Astrocyte of the cerebellum (primary cell): Measurements from ENCODE around the gene MYADML2.
"Not testable (repeated sequence)": the region's sequence is repeated elsewhere in the genome, so short reads cannot be mapped to it uniquely, and the experiment has no call there.

ENCODE experiments used
- DNase-seq: peaks from one replicate; pipeline ENCODE4 v3.0.0-alpha.2; 2011; ENCODE audit warnings: low read depth
- H3K4me3 ChIP-seq: 2 replicates; pipeline ENCODE4 v1.5.1; 2011; ENCODE audit warnings: mild to moderate bottlenecking, low read depth, low read length, moderate library complexity
- CTCF ChIP-seq: IDR thresholded peaks from 2 replicates; pipeline ENCODE4 v1.5.1; 2012; ENCODE audit warnings: low read length, low read depth, moderate library complexity, mild to moderate bottlenecking; ENCODE audit errors: missing control alignments
- in situ Hi-C: cut with HindIII; loops from 2 replicates; pipeline ENCODE4 v1.10.0; 2017; ENCODE audit warnings: low sequenced_read_pairs

MYADML2 gene

GRCh38 chr17:81921996-81922565 lies 25.0 kb downstream of the MYADML2 start:
- H3K4me3 ChIP-seq, result no peak overlapping the region
- TF ChIP-seq CTCF, result no peak
- in situ Hi-C loops, result no loop called here

GRCh38 chr17:81921537-81921862 lies 25.5 kb downstream of the MYADML2 start:
- H3K4me3 ChIP-seq, result no peak overlapping the region
- no peak for DNase-seq
- TF ChIP-seq CTCF, result no peak
- in situ Hi-C loops, result no loop called here

More at GRCh38 chr17:81921996-81922565, 25.0 kb downstream of the MYADML2 start:
- no peak for DNase-seq

- no peak for DNase-seq
- H3K4me3 ChIP-seq, result no peak overlapping the region
- TF ChIP-seq CTCF, result no peak
- in situ Hi-C loops, result no loop called here
These were observed 26.2 kb downstream of the MYADML2 start for GRCh38 chr17:81920612-81921536.

GRCh38 chr17:81918832-81919545 lies 28.0 kb downstream of the MYADML2 start:
- in situ Hi-C loops, result no loop called here
- no peak overlapping the region for H3K4me3 ChIP-seq
- no peak for DNase-seq
- TF ChIP-seq CTCF, result no peak

GRCh38 chr17:81918333-81918669 lies 28.7 kb downstream of the MYADML2 start:
- peak; percentile 5 for TF ChIP-seq CTCF
- DNase-seq, in situ Hi-C loops: not testable (repeated sequence)
- H3K4me3 ChIP-seq, result peak overlapping the region; percentile 60

GRCh38 chr17:81917565-81918332 lies 29.3 kb downstream of the MYADML2 start, which contains the start of gene SIRT7:
Gene SIRT7, minus strand, starts transcription at chr17:81918176. Its CDS starts 45 bp downstream, at chr17:81918131.
- in situ Hi-C loops, result no loop called here
- TF ChIP-seq CTCF, result no peak
- peak within 1 kb of the TSS; percentile 60 for H3K4me3 ChIP-seq
- no peak for DNase-seq
